ENCODE results near the gene FLYWCH1.
A peak's percentile ranks its signal among the peaks of the same experiment; 100 is the strongest.

FLYWCH1 gene

DNA sequence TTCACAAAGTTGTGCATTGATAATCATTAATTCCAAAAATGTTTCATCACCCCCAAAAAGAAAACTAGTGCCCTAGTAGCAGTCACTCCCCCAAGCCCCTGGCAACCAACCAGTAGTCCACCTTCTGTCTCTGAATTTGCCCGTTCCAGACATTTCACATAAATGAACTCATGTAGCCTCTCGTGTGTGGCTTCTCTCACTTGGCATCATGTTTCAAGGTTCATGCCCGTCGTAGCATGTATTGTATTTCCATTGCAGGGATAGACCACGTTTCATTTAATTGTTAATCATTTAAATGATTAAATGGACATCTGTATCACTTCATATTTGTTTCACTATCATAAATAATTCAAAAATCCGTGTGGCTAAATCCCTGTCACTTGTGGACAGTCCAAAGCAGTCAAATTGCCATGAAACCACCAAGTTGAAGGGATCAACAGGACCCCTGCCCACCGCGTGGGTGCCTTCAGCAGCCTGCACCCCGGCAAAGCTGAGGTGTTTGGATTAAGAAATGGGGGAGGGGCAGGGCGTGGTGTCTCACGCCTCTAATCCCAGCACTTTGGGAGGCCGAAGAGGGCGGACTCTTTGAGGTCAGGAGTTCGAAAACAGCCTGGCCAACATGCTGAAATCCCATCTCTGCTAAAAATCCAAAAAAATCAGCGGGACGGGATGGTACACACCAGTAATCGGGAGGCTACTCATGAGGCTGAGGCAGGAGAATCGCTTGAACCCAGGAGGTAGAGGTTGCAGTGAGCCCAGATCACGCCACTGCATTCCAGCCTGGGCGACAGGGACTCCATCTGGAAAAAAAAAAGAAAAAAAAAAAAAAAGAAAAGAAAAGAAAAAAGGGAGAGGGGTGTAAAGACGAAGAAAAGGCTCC lies 37.5 kb upstream of the FLYWCH1 start:
- TF ChIP-seq, protein P1, sequence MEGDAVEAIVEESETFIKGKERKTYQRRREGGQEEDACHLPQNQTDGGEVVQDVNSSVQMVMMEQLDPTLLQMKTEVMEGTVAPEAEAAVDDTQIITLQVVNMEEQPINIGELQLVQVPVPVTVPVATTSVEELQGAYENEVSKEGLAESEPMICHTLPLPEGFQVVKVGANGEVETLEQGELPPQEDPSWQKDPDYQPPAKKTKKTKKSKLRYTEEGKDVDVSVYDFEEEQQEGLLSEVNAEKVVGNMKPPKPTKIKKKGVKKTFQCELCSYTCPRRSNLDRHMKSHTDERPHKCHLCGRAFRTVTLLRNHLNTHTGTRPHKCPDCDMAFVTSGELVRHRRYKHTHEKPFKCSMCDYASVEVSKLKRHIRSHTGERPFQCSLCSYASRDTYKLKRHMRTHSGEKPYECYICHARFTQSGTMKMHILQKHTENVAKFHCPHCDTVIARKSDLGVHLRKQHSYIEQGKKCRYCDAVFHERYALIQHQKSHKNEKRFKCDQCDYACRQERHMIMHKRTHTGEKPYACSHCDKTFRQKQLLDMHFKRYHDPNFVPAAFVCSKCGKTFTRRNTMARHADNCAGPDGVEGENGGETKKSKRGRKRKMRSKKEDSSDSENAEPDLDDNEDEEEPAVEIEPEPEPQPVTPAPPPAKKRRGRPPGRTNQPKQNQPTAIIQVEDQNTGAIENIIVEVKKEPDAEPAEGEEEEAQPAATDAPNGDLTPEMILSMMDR (IDR thresholded peaks at IDR 0.05; ENCODE audit: borderline replicate concordance, control extremely low read depth, extremely low read depth, insufficient read depth, missing control alignments): no peak
- no peak for DNase-seq (ENCODE audit: low spot score)
- in situ Hi-C loops (cut with MboI; ENCODE audit: low sequenced_read_pairs, unreplicated experiment): no loop called here

DNA sequence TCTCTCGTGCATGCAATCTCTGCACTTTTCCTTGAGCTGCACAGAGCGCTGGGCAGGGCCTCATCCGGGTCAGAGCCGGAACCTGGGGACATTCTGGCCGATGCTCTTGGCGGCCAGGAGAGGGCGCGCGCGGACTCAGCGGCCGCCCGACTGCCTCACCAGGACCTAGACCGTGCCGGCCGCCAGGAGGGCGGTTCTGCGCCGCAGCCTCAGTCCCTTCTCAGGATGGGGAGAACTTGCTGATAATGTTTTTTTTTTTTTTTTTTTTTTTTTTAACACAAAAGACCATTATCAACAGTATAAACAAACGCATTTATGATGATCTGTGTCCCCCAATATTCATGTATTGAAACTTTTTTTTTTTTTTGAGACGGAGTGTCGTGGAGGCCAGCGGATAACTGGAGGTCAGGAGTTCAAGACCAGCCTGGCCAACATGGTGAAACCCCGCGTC lies 36.8 kb upstream of the FLYWCH1 start:
- TF ChIP-seq, protein P1 (IDR thresholded peaks at IDR 0.05; ENCODE audit: borderline replicate concordance, control extremely low read depth, extremely low read depth, insufficient read depth, missing control alignments): peak; percentile 90
- peak; percentile 87 for DNase-seq (ENCODE audit: low spot score)
- in situ Hi-C loops (cut with MboI; ENCODE audit: low sequenced_read_pairs, unreplicated experiment): no loop called here

DNA sequence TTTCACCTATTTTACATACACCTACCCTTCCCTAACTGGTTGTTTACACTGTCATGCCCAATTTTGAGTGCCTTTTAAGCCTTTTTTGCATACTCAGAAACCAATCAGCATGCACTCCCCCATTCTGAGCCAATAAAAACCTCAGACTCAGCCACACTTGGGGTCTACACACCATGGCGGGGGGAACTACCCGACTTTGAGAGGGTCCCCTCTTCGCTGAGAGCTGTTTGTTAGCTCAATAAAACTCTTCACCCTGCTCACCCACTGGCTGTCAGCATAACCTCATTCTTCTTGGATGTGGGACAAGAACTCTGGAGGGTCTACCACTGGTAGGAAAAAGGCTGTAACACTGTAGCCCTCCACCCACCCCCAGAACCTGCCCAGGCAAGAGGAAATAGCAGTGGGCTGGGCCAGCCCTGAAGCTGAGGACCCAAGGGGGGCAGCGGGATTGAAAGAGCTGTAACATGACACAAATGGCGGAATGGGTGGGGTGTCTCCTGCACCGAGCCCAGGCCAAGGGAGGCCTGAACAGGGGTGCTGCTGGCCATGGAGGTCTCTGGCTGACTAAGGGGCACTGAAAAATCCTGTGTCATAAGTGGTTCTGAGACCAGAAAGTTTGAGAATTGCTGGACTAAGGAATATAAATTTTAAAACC lies 31.8 kb upstream of the FLYWCH1 start:
- in situ Hi-C loops (cut with MboI; ENCODE audit: low sequenced_read_pairs, unreplicated experiment): no loop called here
- TF ChIP-seq, protein P1 (IDR thresholded peaks at IDR 0.05; ENCODE audit: borderline replicate concordance, control extremely low read depth, extremely low read depth, insufficient read depth, missing control alignments): no peak
- no peak for DNase-seq (ENCODE audit: low spot score)

DNA sequence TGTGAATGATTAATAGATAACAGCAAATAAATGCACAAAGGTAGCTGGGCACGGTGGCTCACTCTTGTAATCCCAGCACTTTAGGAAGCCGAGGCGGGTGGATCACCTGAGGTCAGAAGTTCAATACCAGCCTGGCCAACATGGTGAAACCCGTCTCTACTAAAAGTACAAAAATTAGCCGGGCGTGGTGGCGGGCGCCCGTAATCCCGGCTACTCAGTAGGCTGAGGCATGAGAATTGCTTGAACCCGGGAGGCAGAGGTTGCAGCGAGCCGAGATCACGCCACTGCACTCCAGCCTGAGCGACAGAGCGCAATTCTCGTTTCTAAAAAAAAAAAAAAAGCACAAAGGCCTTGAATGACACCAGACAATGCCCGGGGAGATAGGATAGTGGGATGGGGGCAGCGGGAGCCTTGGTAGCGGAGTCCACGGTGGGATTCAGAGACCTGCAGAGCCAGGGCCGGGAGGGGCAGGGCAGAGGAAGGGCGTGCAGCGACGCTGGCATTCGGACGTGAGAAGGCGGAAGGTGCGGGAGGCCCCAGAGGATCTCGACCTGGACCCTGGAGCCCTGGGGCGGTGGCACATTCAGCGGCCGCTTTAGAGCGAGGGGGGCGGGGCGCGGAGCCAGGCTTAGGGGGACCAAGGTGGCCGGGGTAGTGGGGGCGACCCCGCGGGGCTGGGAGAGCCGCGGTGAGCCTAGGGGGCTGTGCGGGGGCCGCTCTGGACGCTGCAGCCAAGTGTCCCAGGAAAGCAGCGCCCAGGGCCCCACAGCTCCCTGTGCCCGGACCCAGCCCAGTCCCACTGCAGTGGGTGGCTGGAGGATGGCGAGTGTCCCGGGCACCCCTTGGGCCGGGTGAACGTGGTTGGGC lies 29.7 kb upstream of the FLYWCH1 start:
- in situ Hi-C loops (cut with MboI; ENCODE audit: low sequenced_read_pairs, unreplicated experiment): no loop called here
- TF ChIP-seq, protein P1 (IDR thresholded peaks at IDR 0.05; ENCODE audit: borderline replicate concordance, control extremely low read depth, extremely low read depth, insufficient read depth, missing control alignments): no peak
- DNase-seq (ENCODE audit: low spot score): peak; percentile 50

DNA sequence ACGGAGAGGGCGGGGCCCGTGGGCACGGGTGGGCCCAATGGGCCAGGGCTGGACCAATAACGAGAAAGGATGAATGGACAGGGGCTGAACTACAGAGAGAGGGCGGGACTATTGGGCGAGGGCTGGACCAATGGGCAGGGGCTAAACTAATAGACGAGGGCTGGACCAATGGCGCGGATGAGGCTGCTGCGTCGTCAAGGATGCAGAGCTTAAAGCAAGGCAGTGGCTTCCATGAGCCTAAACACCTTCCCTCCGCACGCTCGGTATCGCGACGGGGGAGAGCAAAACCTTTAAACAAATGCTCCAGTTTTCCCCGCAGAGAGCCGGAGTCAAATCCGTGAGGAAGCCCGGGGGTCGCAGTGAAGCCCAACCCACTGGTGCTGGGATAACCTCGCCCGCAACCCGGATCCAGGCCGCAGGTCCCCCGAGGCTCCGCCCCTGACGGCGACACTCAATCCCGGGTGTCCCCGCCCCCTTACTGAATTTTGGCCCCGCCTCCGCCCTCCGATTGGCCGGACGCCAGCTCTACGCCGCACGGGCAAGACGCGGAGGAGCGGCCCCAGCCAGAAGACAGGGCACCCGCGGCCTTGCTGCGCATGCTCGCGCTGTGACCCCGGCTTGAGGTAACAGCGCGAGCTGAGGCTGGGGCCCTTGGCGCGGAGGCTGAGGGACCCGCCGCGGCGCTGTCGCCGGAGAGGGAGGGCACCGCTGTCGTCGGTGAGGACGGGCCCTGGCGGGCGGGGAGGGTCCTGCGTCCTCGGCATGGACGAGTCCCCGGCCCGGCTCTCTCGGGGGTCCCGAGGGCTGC lies 28.9 kb upstream of the FLYWCH1 start, which contains the start of gene FLYWCH2:
TSS of gene FLYWCH2 (plus strand) at position 566 of the 808 bp plus-strand sequence. CDS start 13,235 bp downstream, outside the sequence.
- TF ChIP-seq, protein P1 (IDR thresholded peaks at IDR 0.05; ENCODE audit: borderline replicate concordance, control extremely low read depth, extremely low read depth, insufficient read depth, missing control alignments): no peak
- DNase-seq (ENCODE audit: low spot score): peak; percentile 97
- in situ Hi-C loops (cut with MboI; ENCODE audit: low sequenced_read_pairs, unreplicated experiment): no loop called here
